Effector CD8-positive, alpha-beta T cell (primary cell): ENCODE results near the gene TMEM18.

Source experiments
- DNase-seq: peaks from one replicate; lab custom pipeline; 2025; lab: John Stamatoyannopoulos, UW

Gene TMEM18

GRCh38 chr2:634636-635388 lies 42.4 kb downstream of the TMEM18 start:
- no peak for DNase-seq

- no peak for DNase-seq
These were observed 43.2 kb downstream of the TMEM18 start for GRCh38 chr2:634041-634440.

- DNase-seq: no peak
These were observed 43.8 kb downstream of the TMEM18 start for GRCh38 chr2:633371-633770.

- DNase-seq: no peak
These were observed 44.7 kb downstream of the TMEM18 start for GRCh38 chr2:632471-632870.

GRCh38 chr2:631741-632140 lies 45.5 kb downstream of the TMEM18 start:
- DNase-seq: no peak

- no peak for DNase-seq
These were observed 46.5 kb downstream of the TMEM18 start for GRCh38 chr2:630451-631320.

- DNase-seq: no peak
These were observed 47.2 kb downstream of the TMEM18 start for GRCh38 chr2:629961-630360.

GRCh38 chr2:628651-629050 lies 48.6 kb downstream of the TMEM18 start:
- DNase-seq: no peak

- DNase-seq: no peak
These were observed 49.2 kb downstream of the TMEM18 start for GRCh38 chr2:627926-628560.

- no peak for DNase-seq
These were observed 49.9 kb downstream of the TMEM18 start for GRCh38 chr2:627340-627709.

- DNase-seq: no peak
These were observed 50.5 kb downstream of the TMEM18 start for GRCh38 chr2:626491-627339.

GRCh38 chr2:625415-626333 lies 51.5 kb downstream of the TMEM18 start:
- DNase-seq: no peak

GRCh38 chr2:624551-625347 lies 52.5 kb downstream of the TMEM18 start:
- DNase-seq: no peak

GRCh38 chr2:624096-624495 lies 53.1 kb downstream of the TMEM18 start:
- no peak for DNase-seq

- DNase-seq: no peak
These were observed 53.9 kb downstream of the TMEM18 start for GRCh38 chr2:623130-623922.

- DNase-seq: no peak
These were observed 54.8 kb downstream of the TMEM18 start for GRCh38 chr2:622357-622756.

GRCh38 chr2:621303-622099 lies 55.7 kb downstream of the TMEM18 start:
- DNase-seq: no peak
